ENCODE data around the gene KIAA1549.

The KIAA1549 gene

GRCh38 chr7:138843632-138844580, 137.3 kb downstream of the KIAA1549 start:
- Histone ChIP-seq H3K4me3 (ENCODE audit: insufficient read depth, low read length, poor library complexity, severe bottlenecking) (no peak overlapping the region), H3K9me3 (ENCODE audit: insufficient read depth, low read length) (no peaks in the 10 kb centered on the region), H3K36me3 (ENCODE audit: low read length) (no peaks in the 10 kb centered on the region), H4K20me1 (ENCODE audit: low read depth, low read length) (no peaks in the 10 kb centered on the region), H3K9ac (ENCODE audit: low read length) (no peak overlapping the region), H3F3A (ENCODE audit: insufficient read depth) (no peaks in the 10 kb centered on the region), H3K27me3 (ENCODE audit: low read length) (no peaks in the 10 kb centered on the region), H2AFZ (ENCODE audit: low read depth, low read length, severe bottlenecking) (no peak overlapping the region), H3K4me2 (ENCODE audit: low read depth, low read length, poor library complexity, severe bottlenecking) (no peak overlapping the region), H3K79me2 (ENCODE audit: insufficient read depth, low read length) (no peaks in the 10 kb centered on the region), H3K27ac (ENCODE audit: low read depth, low read length) (no peak overlapping the region), H3K9me2 (replicated peaks; ENCODE audit: insufficient read depth, low read length) (no peaks in the 10 kb centered on the region)
- TF ChIP-seq EZH2phosphoT487 (conservative IDR thresholded peaks at IDR 0.05; ENCODE audit: low read length) (no peak), CTCF (IDR thresholded peaks at IDR 0.05; ENCODE audit: insufficient read depth, low read length, poor library complexity, severe bottlenecking) (no peak)

DNA sequence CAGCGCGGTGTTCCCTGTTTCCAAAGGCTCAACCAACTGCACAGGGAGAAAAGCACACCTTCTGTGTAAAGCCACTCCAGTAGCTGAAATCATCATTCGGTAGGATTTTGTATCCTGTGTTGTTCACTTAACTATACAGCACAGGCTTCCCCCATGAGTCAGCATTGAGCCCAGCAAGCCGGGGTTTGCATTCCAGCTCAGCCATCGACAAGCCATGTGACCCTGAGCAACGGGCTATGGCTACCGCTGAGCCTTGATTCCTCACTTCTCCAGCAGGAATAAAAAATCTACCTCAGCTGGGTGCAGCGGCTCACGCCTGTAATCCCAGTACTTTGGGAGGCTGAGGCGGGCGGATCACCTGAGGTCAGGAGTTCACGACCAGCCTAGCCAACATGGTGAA, 139.1 kb downstream of the KIAA1549 start:
- H3K36me3 ChIP-seq (ENCODE audit: low read length), result no peaks in the 10 kb centered on the region
- H3K27ac ChIP-seq (ENCODE audit: low read depth, low read length), result no peak overlapping the region
- no peak overlapping the region for H3K4me2 ChIP-seq (ENCODE audit: low read depth, low read length, poor library complexity, severe bottlenecking)
- H4K20me1 ChIP-seq (ENCODE audit: low read depth, low read length), result no peaks in the 10 kb centered on the region
- H3K79me2 ChIP-seq (ENCODE audit: insufficient read depth, low read length), result no peaks in the 10 kb centered on the region
- TF ChIP-seq EZH2phosphoT487 (conservative IDR thresholded peaks at IDR 0.05; ENCODE audit: low read length), result no peak
- no peak for TF ChIP-seq CTCF (IDR thresholded peaks at IDR 0.05; ENCODE audit: insufficient read depth, low read length, poor library complexity, severe bottlenecking)
- H3K9ac ChIP-seq (ENCODE audit: low read length), result no peak overlapping the region
- H3K9me3 ChIP-seq (ENCODE audit: insufficient read depth, low read length), result no peaks in the 10 kb centered on the region
- no peak overlapping the region for H2AFZ ChIP-seq (ENCODE audit: low read depth, low read length, severe bottlenecking)
- H3K9me2 ChIP-seq (replicated peaks; ENCODE audit: insufficient read depth, low read length), result no peaks in the 10 kb centered on the region
- no peaks in the 10 kb centered on the region for H3K27me3 ChIP-seq (ENCODE audit: low read length)
- H3F3A ChIP-seq (ENCODE audit: insufficient read depth), result no peaks in the 10 kb centered on the region
- no peak overlapping the region for H3K4me3 ChIP-seq (ENCODE audit: insufficient read depth, low read length, poor library complexity, severe bottlenecking)

GRCh38 chr7:138838166-138838565, 143.0 kb downstream of the KIAA1549 start:
- Histone ChIP-seq H3K9me3 (ENCODE audit: insufficient read depth, low read length) (no peaks in the 10 kb centered on the region), H3K9me2 (replicated peaks; ENCODE audit: insufficient read depth, low read length) (no peaks in the 10 kb centered on the region), H2AFZ (ENCODE audit: low read depth, low read length, severe bottlenecking) (no peak overlapping the region), H3K4me3 (ENCODE audit: insufficient read depth, low read length, poor library complexity, severe bottlenecking) (no peak overlapping the region), H4K20me1 (ENCODE audit: low read depth, low read length) (no peaks in the 10 kb centered on the region), H3F3A (ENCODE audit: insufficient read depth) (no peaks in the 10 kb centered on the region), H3K27me3 (ENCODE audit: low read length) (no peaks in the 10 kb centered on the region), H3K9ac (ENCODE audit: low read length) (no peak overlapping the region), H3K79me2 (ENCODE audit: insufficient read depth, low read length) (no peaks in the 10 kb centered on the region), H3K27ac (ENCODE audit: low read depth, low read length) (no peak overlapping the region), H3K4me2 (ENCODE audit: low read depth, low read length, poor library complexity, severe bottlenecking) (no peak overlapping the region), H3K36me3 (ENCODE audit: low read length) (no peaks in the 10 kb centered on the region)
- TF ChIP-seq CTCF (IDR thresholded peaks at IDR 0.05; ENCODE audit: insufficient read depth, low read length, poor library complexity, severe bottlenecking), result no peak
- no peak for TF ChIP-seq EZH2phosphoT487 (conservative IDR thresholded peaks at IDR 0.05; ENCODE audit: low read length)
